HL-60 (cell line): ENCODE results near the gene TMEM127.

ENCODE experiments used
- CTCF ChIP-seq: IDR thresholded peaks from one replicate; pipeline ENCODE4 v1.5.1; 2011; ENCODE audit warnings: low read length, control low read depth, inconsistent platforms; ENCODE audit not compliant: insufficient read depth
- REST ChIP-seq: IDR thresholded peaks from 2 replicates; pipeline ENCODE4 v1.6.1; 2012; ENCODE audit warnings: low read depth; ENCODE audit not compliant: insufficient replicate concordance

- TF ChIP-seq CTCF (no peak), REST (no peak)
Observed at GRCh38 chr2:96274355-96275056, 8.7 kb upstream of the TMEM127 start.
